Fibroblast of lung (primary cell): ENCODE measurements around the gene NEMF. TPM values are rescaled to one million over a fixed set of nuclear protein-coding genes. Genes with fewer than 3 reads are reported as not detected.
"Not testable (repeated sequence)": the region's sequence is repeated elsewhere in the genome, so short reads cannot be mapped to it uniquely, and the experiment has no call there.

Experiments used
- DNase-seq, 2 donors: peaks; one replicate each; pipeline versions ENCODE4 v3.0.0 to v3.0.0-alpha.2; 2010; ENCODE audit warnings: low read depth in 2 of 2
- H2AFZ ChIP-seq: 2 replicates; pipeline ENCODE4 v1.5.1; 2012; ENCODE audit warnings: low read length, control low read depth, inconsistent platforms
- H3K27ac ChIP-seq: 2 replicates; pipeline ENCODE4 v1.5.1; 2011; ENCODE audit warnings: low read length, control low read depth; ENCODE audit not compliant: insufficient read depth
- H3K27me3 ChIP-seq: 2 replicates; pipeline ENCODE4 v1.5.1; 2011; ENCODE audit warnings: mild to moderate bottlenecking, low read length; ENCODE audit not compliant: control insufficient read depth, insufficient read depth
- H3K36me3 ChIP-seq: 2 replicates; pipeline ENCODE4 v1.5.1; 2011; ENCODE audit warnings: low read length; ENCODE audit not compliant: control insufficient read depth, insufficient read depth
- H3K4me1 ChIP-seq: 2 replicates; pipeline ENCODE4 v1.5.1; 2011; ENCODE audit warnings: low read length; ENCODE audit not compliant: control insufficient read depth, insufficient read depth; ENCODE audit errors: extremely low read depth
- H3K4me2 ChIP-seq: 2 replicates; pipeline ENCODE4 v1.5.1; 2011; ENCODE audit warnings: low read length, control low read depth; ENCODE audit not compliant: insufficient read depth; ENCODE audit errors: extremely low read depth
- H3K4me3 ChIP-seq, 4 experiments: fragments of 200-600 bp in 1 of 4; sonication (generic) in 1 of 4; replicated peaks in 1 of 4; 2 replicates each; pipeline ENCODE4 v1.5.1; 2011 to 2016; ENCODE audit warnings: low read length in 4 of 4, low read depth in 3 of 4, mild to moderate bottlenecking in 3 of 4, control low read depth in 2 of 4, inconsistent platforms in 1 of 4, mixed read lengths in 1 of 4; ENCODE audit not compliant: insufficient read depth in 1 of 4; ENCODE audit errors: control extremely low read depth in 1 of 4
- H3K79me2 ChIP-seq: 2 replicates; pipeline ENCODE4 v1.5.1; 2012; ENCODE audit warnings: mild to moderate bottlenecking, low read length, inconsistent platforms; ENCODE audit not compliant: control insufficient read depth, insufficient read depth
- H3K9ac ChIP-seq: 2 replicates; pipeline ENCODE4 v1.5.1; 2011; ENCODE audit warnings: mild to moderate bottlenecking, low read length, control low read depth; ENCODE audit not compliant: insufficient read depth
- H3K9me3 ChIP-seq: 2 replicates; pipeline ENCODE4 v1.5.1; 2012; ENCODE audit warnings: low read depth, low read length; ENCODE audit not compliant: control insufficient read depth, insufficient read depth
- H4K20me1 ChIP-seq: 2 replicates; pipeline ENCODE4 v1.5.1; 2011; ENCODE audit warnings: low read length; ENCODE audit not compliant: control insufficient read depth, insufficient read depth; ENCODE audit errors: extremely low read depth
- CTCF ChIP-seq, 2 donors: IDR thresholded peaks in 1 of 2; conservative IDR thresholded peaks in 1 of 2; 1 replicate in 1 of 2; 2 replicates in 1 of 2; pipeline ENCODE4 v1.5.1; 2011 to 2012; ENCODE audit warnings: low read length in 2 of 2, control low read depth in 1 of 2, inconsistent platforms in 1 of 2, low read depth in 1 of 2, mild to moderate bottlenecking in 1 of 2
- EZH2 ChIP-seq: IDR thresholded peaks from 2 replicates; pipeline ENCODE4 v1.5.1; 2012; ENCODE audit warnings: low read length, control low read depth, mild to moderate bottlenecking; ENCODE audit errors: missing control alignments
- polyA plus RNA-seq, 2 donors: library from polyadenylated mRNA; depleted of rRNA in 1 of 2; stranded (reverse) in 1 of 2; unstranded in 1 of 2; fragments of >200 nt; gene quantifications; 2 replicates each; pipeline ENCODE4 v1.2.1, GENCODE V29; 2011 to 2012; ENCODE audit warnings: missing spikeins in 1 of 2
- total RNA-seq: library from RNA; depleted of rRNA; stranded (reverse); fragments of >200 nt; gene quantifications from 2 replicates; pipeline ENCODE4 v1.2.1, GENCODE V29; 2014

The NEMF gene
- total and polyA plus RNA-seq, 2 donors (not counting 1 experiment from before 2014, with no cell fraction given), result 39.5 to 68.9 TPM

- Histone ChIP-seq H3K9me3 (no peaks in the 10 kb centered on the region), H3K27me3 (no peaks in the 10 kb centered on the region), H2AFZ (no peak overlapping the region), H3K27ac (no peak overlapping the region), H3K79me2 (no peaks in the 10 kb centered on the region), H4K20me1 (no peaks in the 10 kb centered on the region), H3K9ac (no peak overlapping the region), H3K4me3 (no peak overlapping the region), H3K4me1 (no peaks in the 10 kb centered on the region), H3K36me3 (peaks cover 7% of the 10 kb centered on the region), H3K4me2 (no peak overlapping the region)
- DNase-seq, result no peak
- TF ChIP-seq CTCF (conservative IDR thresholded peaks at IDR 0.05 in 1 of 2, IDR thresholded peaks at IDR 0.05 in 1 of 2; ENCODE audit: low read depth in 1 of 2, low read length in 2 of 2), result no peak
- TF ChIP-seq EZH2, result no peak
Measured at GRCh38 chr14:49778421-49778820, 74.2 kb downstream of the NEMF start.

- H3K27ac ChIP-seq, result no peak overlapping the region
- H3K9me3 ChIP-seq, result no peaks in the 10 kb centered on the region
- peaks cover 3% of the 10 kb centered on the region for H3K36me3 ChIP-seq
- TF ChIP-seq EZH2 (no peak), CTCF (conservative IDR thresholded peaks at IDR 0.05 in 1 of 2, IDR thresholded peaks at IDR 0.05 in 1 of 2; ENCODE audit: low read depth in 1 of 2, low read length in 2 of 2) (no peak)
- peaks cover 19% of the 10 kb centered on the region for H3K79me2 ChIP-seq
- no peak overlapping the region for H3K9ac ChIP-seq
- H2AFZ ChIP-seq, result no peak overlapping the region
- no peaks in the 10 kb centered on the region for H4K20me1 ChIP-seq
- no peak overlapping the region for H3K4me2 ChIP-seq
- peak in 1 of 2 donors; percentile 6 for DNase-seq
- H3K4me3 ChIP-seq, result no peak overlapping the region
- no peaks in the 10 kb centered on the region for H3K27me3 ChIP-seq
- peaks cover 7% of the 10 kb centered on the region for H3K4me1 ChIP-seq
Measured at GRCh38 chr14:49774106-49774505, 78.5 kb downstream of the NEMF start.

- not testable (repeated sequence) for H3K9ac ChIP-seq, H4K20me1 ChIP-seq, H3K4me1 ChIP-seq, H3K27me3 ChIP-seq, H3K9me3 ChIP-seq, DNase-seq, H3K27ac ChIP-seq, H2AFZ ChIP-seq, H3K36me3 ChIP-seq, H3K4me2 ChIP-seq, H3K4me3 ChIP-seq
- H3K79me2 ChIP-seq, result peaks cover 26% of the 10 kb centered on the region
Measured at GRCh38 chr14:49771691-49772090, 80.9 kb downstream of the NEMF start.
